ENCODE results near the gene SOX5.

DNA sequence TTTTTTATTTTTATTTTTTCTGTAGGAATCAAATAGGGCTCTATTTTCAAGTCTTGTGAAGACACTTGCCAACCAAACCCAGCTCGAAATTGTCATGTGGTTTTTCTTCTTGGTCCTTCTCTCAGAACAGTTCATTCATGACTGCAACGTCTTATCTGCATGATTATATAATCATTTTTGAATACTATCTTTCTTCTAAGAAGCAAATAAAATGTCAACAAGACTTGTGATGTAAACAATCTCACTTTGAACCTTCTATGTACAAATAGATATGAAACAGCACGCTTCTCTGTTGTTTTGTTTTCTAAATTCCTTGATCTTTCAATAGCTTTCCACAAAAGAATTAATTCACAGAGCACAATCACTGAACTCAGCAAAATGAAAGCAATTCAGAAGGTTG lies 320.7 kb downstream of the SOX5 start:
- no peak for TF ChIP-seq PAX5 (IDR thresholded peaks at IDR 0.05; ENCODE audit: insufficient read depth, low read length, severe bottlenecking)
- TF ChIP-seq POLR2A (IDR thresholded peaks at IDR 0.05; ENCODE audit: low read depth, low read length) = no peak
- TF ChIP-seq POLR2AphosphoS5 (IDR thresholded peaks at IDR 0.05; ENCODE audit: low read depth, low read length) = no peak
- no peak for TF ChIP-seq TAF1 (IDR thresholded peaks at IDR 0.05; ENCODE audit: low read depth, low read length)
